NCI-H2196 treated with DMSO at 0.1 percent for 48 hours (cell line): Measurements from ENCODE around the gene EZH2.

Experiments used
- DNase-seq: peaks from one replicate; lab custom pipeline; 2025; ENCODE audit not compliant: unreplicated experiment; lab: John Stamatoyannopoulos, UW

The EZH2 gene

GRCh38 chr7:148809856-148810255 is 74.2 kb downstream of the EZH2 start:
- no peak for DNase-seq

DNA sequence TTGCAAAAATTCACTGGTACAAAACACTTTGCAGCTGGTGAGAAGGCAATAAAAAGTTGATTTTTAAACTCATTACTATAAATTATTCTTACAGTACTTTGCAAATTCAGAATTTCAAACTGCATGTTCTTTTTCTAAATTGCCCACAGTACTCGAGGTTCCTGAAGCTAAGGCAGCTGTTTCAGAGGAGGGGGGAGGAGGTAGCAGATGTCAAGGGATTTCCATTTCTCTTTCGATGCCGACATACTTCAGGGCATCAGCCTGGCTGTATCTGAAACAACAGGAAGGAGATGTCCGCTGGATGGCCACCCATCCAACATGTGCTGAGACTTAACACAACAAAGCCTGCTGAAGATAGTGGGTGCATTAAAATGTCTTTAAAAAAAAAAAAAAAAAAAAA is 76.7 kb downstream of the EZH2 start:
- no peak for DNase-seq

- DNase-seq: no peak
These were observed 77.9 kb downstream of the EZH2 start for GRCh38 chr7:148806187-148806586.

GRCh38 chr7:148804343-148805235 is 79.5 kb downstream of the EZH2 start:
- no peak for DNase-seq

- no peak for DNase-seq
These were observed 81.0 kb downstream of the EZH2 start for GRCh38 chr7:148803094-148803493.

DNA sequence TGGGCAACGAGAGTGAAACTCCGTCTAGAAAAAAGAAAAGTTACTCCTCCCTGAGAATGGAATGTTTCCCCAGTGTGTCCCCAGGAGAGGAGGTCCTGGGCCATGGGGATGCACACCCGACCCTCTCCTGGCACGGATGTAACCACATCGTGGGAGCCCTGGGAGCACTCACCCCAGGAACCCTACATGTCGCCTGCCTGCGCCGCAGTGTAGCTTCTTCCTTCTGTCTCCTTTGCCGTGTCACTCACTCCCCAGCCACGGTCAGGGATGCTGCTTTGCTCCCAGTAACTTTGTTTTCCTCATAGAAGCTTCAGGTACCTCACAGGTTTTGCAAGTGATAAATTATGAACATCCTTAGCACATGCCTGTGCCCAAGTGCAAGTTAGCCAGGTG is 82.0 kb downstream of the EZH2 start:
- DNase-seq: no peak

GRCh38 chr7:148800677-148801076 is 83.4 kb downstream of the EZH2 start:
- no peak for DNase-seq

DNA sequence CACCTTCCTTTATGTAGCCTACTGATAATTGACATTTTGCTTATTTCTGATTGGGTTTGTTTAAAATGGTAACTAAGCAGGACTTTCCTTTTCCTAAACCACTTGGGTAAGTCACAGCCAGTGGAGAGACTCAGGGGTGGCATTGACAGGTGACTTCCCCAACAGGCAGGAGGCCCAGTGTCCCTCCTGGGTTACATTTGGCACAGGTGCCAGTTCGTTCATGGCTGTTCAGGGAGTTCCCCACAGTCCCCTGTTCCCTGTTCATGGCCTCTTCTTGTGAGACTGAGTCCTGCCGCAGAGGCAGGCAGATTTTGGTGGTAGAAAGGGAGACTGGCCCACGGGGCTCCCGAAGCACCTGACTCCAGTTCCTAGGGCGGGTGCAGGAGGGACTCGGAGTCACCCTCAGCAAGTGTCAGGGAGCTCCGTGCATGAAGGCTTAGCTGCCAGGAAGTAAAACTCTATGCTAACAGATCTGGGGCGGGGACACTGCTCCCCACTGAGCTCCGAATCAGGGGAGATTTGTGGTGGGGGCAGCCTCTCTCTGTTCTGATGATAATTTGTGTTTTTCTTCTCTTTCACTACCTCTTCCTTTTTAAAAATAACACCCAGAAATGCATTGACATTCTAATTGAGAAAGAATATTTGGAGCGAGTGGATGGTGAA is 84.1 kb downstream of the EZH2 start:
- no peak for DNase-seq

DNA sequence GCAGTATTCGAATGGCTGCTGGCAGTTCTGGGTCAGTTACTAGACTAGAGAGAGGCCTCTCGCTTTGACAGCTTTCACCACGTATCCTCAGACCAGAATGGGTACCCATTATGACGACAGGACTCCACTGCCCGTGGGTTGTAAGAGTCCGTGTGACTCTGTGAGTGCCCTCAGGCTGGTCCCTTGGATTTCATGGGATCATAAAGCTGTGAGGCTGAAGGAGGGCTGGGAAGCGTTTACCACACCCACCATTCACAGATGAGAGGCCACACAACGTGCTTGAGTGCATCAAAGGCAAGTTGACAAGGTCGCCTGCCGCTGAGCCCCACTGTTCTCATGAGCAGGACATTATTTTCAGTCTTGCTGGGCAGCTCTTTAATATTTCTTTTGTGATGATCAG is 87.2 kb downstream of the EZH2 start:
- no peak for DNase-seq

DNA sequence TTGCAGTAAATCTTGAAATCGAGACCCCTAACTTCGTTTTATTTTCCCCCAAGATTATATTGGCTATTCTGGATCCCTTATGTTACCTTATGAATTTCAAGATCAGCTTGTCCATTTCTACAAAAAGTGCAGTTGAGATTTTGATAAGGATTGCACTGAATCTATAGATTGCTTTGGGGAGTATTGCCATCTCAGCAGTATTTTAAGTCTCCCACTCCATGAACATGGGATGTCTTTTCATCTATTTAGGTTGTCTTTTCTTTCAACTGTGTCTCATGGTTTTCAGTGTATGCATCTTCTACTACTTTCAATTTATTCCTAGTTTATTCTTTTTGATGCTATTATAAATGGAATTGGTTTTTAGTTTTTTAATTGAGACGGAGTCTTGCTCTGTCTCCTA is 89.6 kb downstream of the EZH2 start:
- no peak for DNase-seq

DNA sequence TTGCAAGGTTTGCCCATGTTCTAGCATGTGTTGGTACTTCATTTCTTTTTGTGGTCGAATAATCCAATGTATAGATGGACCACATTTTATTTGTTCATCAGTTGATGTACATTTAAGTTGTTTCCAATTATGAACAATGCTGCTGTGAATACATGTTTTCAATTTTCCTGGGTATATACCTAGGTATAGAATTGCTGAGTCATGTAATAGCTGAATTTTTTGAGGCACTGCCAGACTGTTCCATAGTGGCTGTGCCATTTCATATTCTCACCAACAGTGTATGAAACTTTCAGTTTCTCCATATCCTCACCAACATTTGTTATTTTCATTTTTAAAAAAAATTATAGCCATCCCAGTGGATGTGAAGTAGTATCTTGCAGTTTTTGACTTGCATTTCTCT is 90.5 kb downstream of the EZH2 start:
- no peak for DNase-seq

- DNase-seq: no peak
These were observed 92.5 kb downstream of the EZH2 start for GRCh38 chr7:148791546-148791945.

DNA sequence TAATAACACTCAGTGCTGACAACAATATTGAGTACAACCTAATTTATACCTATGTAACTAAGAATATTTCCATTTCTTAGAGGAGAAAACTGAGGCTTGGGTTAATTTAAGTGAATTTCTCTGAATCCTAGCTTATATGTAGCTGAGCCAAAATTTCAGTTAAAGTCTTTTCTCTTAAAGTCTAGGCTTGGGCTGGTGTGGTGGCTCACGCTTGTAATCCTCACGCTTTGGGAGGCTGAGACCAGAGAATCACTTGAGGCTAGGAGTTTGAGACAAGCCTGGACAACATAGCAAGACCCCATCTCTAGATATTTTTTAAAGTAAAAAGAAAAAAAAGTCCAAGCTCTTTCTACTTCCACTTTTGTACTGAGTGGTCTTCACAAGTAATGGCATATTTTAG is 93.2 kb downstream of the EZH2 start:
- DNase-seq: no peak

DNA sequence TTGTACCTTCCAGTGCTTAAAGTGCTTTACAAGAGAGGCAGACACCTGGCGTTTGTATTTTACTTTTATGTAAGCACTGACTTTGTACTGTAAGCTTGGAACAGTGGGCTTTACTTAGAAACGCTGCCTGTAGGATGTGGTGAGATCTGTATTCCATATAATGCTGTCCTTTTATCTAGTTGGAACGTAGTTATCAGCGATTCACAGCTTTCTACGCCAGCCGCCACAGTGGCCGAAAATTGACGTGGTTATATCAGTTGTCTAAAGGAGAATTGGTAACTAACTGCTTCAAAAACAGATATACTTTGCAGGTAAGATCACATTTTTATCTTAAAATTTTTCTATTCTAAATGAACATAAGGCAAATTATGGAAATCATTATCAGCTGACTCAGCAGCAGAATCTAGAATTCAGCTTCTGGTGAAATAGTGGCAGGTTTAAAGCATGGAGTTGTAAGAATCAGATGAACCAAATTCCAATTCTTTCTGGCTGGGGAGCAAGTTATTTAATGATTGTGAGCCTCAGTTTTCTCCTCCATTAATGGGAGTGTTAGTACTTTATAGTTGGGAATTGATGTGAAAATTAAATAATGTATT is 93.9 kb downstream of the EZH2 start:
- DNase-seq: no peak

- no peak for DNase-seq
These were observed 94.9 kb downstream of the EZH2 start for GRCh38 chr7:148789220-148789619.

DNA sequence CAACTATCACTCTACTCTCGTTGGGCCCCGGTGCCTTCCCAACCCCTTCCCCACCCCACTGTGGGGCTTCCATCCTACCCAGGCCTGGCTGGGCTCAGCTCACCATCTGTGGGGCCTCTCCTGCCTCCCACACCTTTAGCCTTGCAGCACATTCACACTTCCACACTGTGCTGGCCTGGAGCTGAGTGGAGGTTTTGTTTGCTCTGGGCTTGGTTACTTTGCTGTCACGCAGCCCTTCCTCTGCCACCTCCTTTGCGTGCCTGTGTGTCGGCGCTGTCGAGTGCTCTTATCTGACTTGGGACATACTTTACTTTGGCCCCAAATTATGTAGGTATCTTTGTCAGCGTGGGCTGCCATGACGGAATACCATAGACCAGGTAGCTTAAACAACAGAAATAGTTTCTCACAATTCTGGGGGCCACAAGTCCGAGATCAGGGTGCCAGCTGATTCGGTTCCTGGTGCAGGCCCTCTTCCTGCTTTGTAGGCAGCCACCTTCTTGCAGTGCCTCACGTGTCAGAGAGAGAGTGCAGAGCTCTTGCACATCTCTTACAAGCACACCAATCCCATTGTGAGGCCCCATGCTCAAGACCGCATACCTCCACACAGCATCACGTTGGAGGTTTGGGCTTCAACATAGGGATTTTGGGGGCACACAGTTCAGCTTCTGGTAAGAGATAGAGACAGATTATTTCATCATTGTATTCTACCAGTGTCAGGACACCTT is 96.4 kb downstream of the EZH2 start:
- no peak for DNase-seq

DNA sequence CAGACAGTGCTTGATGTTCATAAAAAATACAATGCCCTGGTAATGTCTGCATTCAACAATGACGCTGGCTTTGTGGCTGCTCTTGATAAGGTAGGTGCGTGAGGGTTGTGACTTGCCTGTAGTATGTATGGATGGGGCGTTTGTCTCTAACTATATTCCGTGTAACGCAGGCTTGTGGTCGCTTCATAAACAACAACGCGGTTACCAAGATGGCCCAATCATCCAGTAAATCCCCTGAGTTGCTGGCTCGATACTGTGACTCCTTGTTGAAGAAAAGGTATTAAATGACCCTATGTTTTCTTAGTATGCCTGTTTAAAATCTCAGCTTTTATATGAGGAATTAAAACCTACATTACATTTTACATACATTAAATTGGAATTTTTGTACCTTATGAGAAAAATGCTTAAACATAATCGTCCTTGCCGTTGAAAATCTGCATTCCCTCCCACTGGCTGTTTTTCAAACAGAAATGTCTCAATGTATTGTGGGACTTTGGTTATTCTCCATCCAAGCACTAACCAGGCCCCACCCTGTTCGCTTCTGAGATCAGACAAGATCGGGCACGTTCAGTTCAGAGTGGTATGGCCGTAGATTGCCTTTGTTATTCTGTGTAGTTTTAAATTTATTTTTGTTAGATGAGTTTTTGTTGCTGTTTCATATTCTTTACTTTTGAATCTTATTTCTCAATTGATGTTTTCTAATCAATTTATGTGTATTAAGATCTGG is 100.1 kb downstream of the EZH2 start:
- DNase-seq: no peak

GRCh38 chr7:148782757-148783456 is 101.2 kb downstream of the EZH2 start:
- no peak for DNase-seq

GRCh38 chr7:148774471-148774870 is 109.6 kb downstream of the EZH2 start:
- no peak for DNase-seq

DNA sequence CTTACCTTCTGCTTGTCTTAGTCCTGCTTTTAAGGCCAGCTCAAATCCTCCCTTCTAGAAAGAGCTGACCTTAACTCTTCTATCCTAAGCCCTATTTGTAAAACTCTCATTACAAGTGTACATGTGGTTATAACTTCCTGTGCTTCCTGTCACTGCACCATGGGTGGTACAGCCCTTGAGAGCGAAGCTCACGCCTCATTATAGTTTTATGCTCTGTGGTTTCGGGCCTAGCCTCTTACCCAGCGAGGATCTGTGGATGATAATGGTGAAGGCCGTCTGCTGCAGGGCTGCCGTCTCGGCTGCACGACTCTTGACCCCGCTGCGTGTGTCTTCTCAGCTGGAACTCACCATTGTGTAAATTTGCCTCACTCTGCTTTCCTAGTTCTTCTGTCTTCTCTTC is 110.8 kb downstream of the EZH2 start:
- no peak for DNase-seq
